K562 (cell line): ENCODE measurements around the gene PPFIA3. TPM values are rescaled to one million over a fixed set of nuclear protein-coding genes. Genes with fewer than 3 reads are reported as not detected.

ENCODE experiments used
- BHLHE40 ChIP-seq: IDR thresholded peaks from 2 replicates; pipeline ENCODE4 v1.6.1; 2011; ENCODE audit warnings: low read length, improper control_type of control experiment
- DNMT1 ChIP-seq: fragments of 450-650 bp; IDR thresholded peaks from 2 replicates; pipeline ENCODE4 v1.6.1; 2016; ENCODE audit warnings: antibody characterized with exemption, mild to moderate bottlenecking
- NR4A1 ChIP-seq, 2 experiments: fragments of 250-450 bp in 1 of 2; fragments of 450-650 bp in 1 of 2; sonication (Bioruptor Pico) in 1 of 2; IDR thresholded peaks; 2 replicates each; pipeline versions ENCODE4 v1.4.0 to v1.6.1; 2016 to 2020; ENCODE audit warnings: mild to moderate bottlenecking in 2 of 2, missing compliant biosample characterization in 1 of 2, missing genetic modification characterization in 1 of 2, moderate library complexity in 1 of 2
- SETDB1 ChIP-seq: IDR thresholded peaks from one replicate; pipeline ENCODE4 v1.6.1; 2012; ENCODE audit warnings: low read length, control low read depth, inconsistent platforms
- SIRT6 ChIP-seq: IDR thresholded peaks from one replicate; pipeline ENCODE4 v1.6.1; 2012; ENCODE audit warnings: low read depth, mild to moderate bottlenecking, control low read depth, inconsistent platforms, low read length, moderate library complexity
- SRF ChIP-seq, 2 experiments: fragments of 250-450, 450-650 bp in 1 of 2; sonication (Bioruptor Pico) in 1 of 2; sonication (generic) in 1 of 2; formaldehyde crosslinking; IDR thresholded peaks; 2 replicates each; pipeline versions ENCODE4 v1.5.0 to v1.5.1; 2020 to 2022; ENCODE audit warnings: mild to moderate bottlenecking in 1 of 2, missing genetic modification reagents in 1 of 2
- TRIM28 ChIP-seq: fragments of 450-650 bp; IDR thresholded peaks from 2 replicates; pipeline ENCODE4 v1.6.1; 2017
- ZNF316 ChIP-seq: fragments of 450-650 bp; IDR thresholded peaks from 2 replicates; pipeline ENCODE4 v1.6.1; 2016
- polyA plus RNA-seq, 8 experiments: library from polyadenylated mRNA; depleted of rRNA in 4 of 8; stranded (reverse) in 5 of 8; unstranded in 3 of 8; fragments of >200 nt; fragmentation: Nextera tagmentation in 2 of 8; fragmentation: Illumina TruSeq in 1 of 8; extraction: Ambion mirVana in 2 of 8; extraction: Trizol in 1 of 8; gene quantifications; 2 replicates each; pipeline versions ENCODE4 v1.2.1 to v1.2.3, GENCODE V29; 2011 to 2014; ENCODE audit warnings: inconsistent platforms in 1 of 8, missing spikeins in 1 of 8
- total RNA-seq, 7 experiments: library from RNA; depleted of rRNA in 6 of 7; stranded (reverse); fragments of >200 nt in 6 of 7; fragmentation: Illumina TruSeq in 2 of 7; extraction: Trizol in 2 of 7; gene quantifications; 2 replicates each; pipeline versions ENCODE4 v1.2.1 to v1.2.3, GENCODE V29; 2011 to 2021; ENCODE audit warnings: low replicate concordance in 1 of 7
- TF ChIP-seq, protein P1 (sequence below): fragments of 250-450 bp; sonication (Bioruptor Pico); IDR thresholded peaks from 2 replicates; pipeline ENCODE4 v1.5.0; 2021; ENCODE audit warnings: mild to moderate bottlenecking, moderate library complexity
- TF ChIP-seq, protein P2 (sequence below): fragments of 450-650 bp; formaldehyde crosslinking; IDR thresholded peaks from 2 replicates; pipeline ENCODE4 v1.4.0; 2020; ENCODE audit warnings: mild to moderate bottlenecking, mixed read lengths
- TF ChIP-seq, protein P3 (sequence below): sonication (generic); IDR thresholded peaks from 2 replicates; pipeline ENCODE4 v1.6.1; 2016

Gene PPFIA3
- total and polyA plus RNA-seq, 9 of the 15 experiments (the other 6 are each of a cell fraction or from before 2014, with no cell fraction given), result 0.10 to 53.0 (median 17.6) TPM

DNA sequence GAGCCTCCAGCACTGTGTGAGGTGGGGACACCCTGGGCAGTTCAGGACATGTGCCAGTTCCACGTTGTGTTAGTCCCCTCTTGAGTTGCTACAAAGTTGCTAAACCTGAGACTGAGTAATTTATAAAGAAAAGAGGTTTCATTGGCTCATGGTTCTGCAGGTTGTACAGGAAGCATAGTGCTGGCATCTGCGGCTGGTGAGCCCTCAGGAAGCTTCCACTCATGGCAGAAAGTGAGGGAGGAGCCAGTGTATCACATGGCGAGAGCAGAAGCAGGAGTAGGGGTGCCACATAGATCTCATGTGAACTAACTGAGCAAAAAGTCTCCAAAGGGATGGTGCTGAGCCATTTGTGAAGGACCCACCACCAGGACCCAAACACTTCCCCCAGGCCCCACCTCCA is 71.4 kb downstream of the PPFIA3 start (continued):
- TF ChIP-seq SRF (CRISPR knock-in tag; IDR thresholded peaks at IDR 0.05) (no peak), SETDB1 (no peak), BHLHE40 (no peak), DNMT1 (no peak), ZNF316 (peak; percentile 75), SIRT6 (no peak), NR4A1 (CRISPR knock-in tag; IDR thresholded peaks at IDR 0.05) (no peak), NR4A1 (tag; IDR thresholded peaks at IDR 0.05) (no peak), TRIM28 (peak; percentile 73; the same call in 1 of the 2 replicates)
- TF ChIP-seq, protein P1, sequence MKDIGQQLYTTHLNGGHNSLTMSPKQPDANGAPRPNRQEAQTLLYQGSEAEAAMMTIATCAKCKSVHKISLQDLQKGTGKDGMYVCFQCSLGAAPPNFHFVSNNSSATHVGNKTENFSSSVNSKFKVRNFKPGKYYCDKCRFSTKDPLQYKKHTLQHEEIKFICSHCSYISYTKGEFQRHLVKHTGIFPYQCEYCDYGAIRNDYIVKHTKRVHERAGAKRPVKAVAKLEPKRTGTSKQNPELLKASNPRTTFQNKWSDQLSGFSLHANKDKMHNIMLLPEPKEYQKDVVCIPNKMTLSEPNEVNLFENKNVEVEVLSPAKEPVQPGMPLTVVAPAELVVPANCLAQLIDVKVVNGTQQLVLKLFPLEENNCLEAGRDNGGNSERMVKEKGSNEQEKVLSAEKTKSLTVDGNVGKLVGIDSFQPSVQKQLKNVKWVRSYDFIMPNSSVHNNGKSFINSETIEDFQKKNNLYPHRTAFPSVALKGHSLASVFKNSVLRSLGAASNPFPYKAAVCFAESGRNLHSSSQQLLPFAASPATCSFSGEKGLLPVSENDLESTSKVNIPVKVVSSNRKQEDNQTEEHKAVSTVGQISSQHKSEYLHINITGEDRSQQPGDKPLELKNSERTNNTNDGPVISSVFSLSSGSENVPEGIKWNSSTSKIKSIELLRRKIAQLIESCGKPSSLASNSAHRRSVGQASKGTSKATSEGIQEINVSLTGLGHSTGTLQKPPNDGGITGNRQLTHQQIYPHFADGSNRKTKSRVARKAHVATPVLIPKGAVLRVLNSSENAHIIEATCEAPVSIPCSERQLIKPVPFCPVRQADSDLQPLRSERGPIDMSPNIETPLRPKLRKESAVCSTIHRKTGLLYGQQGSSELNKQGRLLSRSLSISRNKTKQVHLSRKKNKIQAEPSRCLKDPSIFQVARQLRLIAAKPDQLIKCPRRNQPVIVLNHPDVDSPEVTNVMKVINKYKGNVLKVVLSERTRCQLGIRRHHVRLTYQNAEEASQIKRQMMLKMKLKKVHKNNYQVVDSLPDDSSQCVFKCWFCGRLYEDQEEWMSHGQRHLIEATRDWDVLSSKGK (CRISPR knock-in tag), result no peak
- TF ChIP-seq, protein P2, sequence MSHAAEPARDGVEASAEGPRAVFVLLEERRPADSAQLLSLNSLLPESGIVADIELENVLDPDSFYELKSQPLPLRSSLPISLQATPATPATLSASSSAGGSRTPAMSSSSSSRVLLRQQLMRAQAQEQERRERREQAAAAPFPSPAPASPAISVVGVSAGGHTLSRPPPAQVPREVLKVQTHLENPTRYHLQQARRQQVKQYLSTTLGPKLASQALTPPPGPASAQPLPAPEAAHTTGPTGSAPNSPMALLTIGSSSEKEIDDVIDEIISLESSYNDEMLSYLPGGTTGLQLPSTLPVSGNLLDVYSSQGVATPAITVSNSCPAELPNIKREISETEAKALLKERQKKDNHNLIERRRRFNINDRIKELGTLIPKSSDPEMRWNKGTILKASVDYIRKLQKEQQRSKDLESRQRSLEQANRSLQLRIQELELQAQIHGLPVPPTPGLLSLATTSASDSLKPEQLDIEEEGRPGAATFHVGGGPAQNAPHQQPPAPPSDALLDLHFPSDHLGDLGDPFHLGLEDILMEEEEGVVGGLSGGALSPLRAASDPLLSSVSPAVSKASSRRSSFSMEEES, result no peak
- TF ChIP-seq, protein P3, sequence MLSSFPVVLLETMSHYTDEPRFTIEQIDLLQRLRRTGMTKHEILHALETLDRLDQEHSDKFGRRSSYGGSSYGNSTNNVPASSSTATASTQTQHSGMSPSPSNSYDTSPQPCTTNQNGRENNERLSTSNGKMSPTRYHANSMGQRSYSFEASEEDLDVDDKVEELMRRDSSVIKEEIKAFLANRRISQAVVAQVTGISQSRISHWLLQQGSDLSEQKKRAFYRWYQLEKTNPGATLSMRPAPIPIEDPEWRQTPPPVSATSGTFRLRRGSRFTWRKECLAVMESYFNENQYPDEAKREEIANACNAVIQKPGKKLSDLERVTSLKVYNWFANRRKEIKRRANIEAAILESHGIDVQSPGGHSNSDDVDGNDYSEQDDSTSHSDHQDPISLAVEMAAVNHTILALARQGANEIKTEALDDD, result no peak
